HG02571 (cell line): ENCODE measurements around the gene HBS1L.

Experiments
- ATAC-seq: cut with Tn5 transposase; IDR thresholded peaks from one replicate; pipeline ENCODE4 v1.9.1; 2021; ENCODE audit warnings: mild to moderate bottlenecking, moderate library complexity; ENCODE audit not compliant: unreplicated experiment

HBS1L gene

DNA sequence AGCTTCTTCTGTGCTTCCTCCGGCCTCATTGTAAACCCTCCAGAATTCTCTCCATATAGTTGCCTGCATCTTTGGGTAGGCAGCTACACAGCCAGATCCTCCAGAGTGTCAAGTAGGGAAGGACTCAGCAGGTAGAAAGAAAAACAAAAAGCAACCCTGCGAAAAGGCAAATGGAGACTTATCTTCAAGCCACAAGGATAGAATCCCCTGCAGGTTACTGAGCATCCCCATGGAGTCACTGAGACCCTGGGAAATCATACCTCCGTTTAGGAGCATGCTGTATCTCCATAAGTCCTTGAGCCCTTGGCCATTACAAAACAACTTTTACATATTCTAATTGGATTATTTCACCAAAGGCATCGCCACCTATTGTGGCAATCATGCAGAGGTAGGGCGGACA is 133.3 kb downstream of the HBS1L start:
- ATAC-seq, result no peak

DNA sequence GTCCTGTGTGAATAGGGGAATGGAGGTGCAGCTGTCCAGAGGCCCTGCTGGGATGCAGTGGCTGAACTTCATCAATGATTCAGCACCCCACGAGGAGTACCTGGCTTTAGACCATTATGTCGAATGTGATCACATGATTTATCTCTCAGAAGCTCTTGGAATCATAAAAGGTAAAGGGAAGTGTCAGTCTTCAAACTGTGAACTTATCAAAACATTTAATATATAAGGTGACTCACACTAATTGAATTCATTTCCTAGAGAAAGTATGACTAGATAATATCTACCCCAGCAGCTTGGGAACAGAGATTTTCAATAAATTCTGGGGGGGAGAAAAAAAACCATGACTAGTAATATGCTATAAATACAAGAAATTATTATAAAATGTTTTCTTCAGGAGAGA is 134.2 kb downstream of the HBS1L start:
- no peak for ATAC-seq

DNA sequence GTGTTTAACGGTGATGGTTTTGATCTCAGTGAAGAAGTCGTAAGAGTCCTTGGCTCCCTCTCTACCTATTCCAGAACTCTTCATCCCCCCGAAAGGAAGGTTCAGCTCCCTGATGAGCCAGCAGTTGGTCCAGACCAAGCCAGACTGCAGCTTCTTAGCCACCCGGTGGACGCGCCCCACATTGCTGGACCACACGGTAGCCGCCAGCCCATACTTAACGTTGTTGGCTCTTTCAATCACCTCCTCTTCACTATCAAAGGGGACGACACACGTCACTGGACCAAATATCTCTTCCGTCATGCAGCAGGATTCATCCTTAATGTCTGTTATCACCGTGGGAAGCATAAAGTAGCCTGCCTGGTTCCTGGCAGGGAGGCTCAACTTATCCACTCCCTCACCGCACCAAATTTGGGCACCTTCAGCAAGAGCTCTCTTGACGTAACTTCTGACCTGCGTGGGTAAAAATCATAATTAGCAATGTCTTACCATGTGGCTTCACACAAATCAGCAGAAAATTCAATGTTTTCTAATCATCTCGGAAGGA is 136.1 kb downstream of the HBS1L start:
- ATAC-seq, result no peak

DNA sequence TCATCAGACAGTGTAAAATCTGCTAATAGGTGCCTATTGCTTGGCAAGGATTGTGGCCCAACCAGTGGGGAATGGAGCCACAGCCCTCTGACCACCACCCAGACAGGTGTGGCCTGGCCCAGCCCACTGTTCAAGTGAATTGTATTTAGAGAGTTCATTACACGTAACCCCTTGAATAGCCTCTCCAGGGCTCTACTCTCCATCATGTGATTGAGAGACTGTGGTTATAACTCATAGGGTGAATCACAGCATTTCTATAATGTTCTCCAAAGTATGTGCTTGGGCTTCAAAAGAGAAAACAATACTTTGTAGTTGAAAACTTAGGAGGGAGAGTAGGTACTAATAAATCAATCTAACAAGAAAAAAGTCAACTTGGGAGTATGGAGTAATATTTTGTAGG is 143.1 kb downstream of the HBS1L start:
- no peak for ATAC-seq

- ATAC-seq, result no peak
These were observed 144.1 kb downstream of the HBS1L start for GRCh38 chr6:134910593-134910935.
